Breast epithelium (tissue), 3 donors: ENCODE data around the gene REEP3.

Experiments
- POLR2A ChIP-seq: fragments of 450-650 bp; IDR thresholded peaks from one replicate; pipeline ENCODE4 v1.6.1; 2016; ENCODE audit warnings: antibody characterized with exemption, mild to moderate bottlenecking, moderate library complexity
- TF ChIP-seq, protein P1 (sequence below), 3 donors: fragments of 450-650 bp; IDR thresholded peaks; one replicate each; pipeline ENCODE4 v1.5.1; 2016 to 2017; ENCODE audit warnings: antibody characterized with exemption in 3 of 3, mild to moderate bottlenecking in 3 of 3, moderate library complexity in 3 of 3

DNA sequence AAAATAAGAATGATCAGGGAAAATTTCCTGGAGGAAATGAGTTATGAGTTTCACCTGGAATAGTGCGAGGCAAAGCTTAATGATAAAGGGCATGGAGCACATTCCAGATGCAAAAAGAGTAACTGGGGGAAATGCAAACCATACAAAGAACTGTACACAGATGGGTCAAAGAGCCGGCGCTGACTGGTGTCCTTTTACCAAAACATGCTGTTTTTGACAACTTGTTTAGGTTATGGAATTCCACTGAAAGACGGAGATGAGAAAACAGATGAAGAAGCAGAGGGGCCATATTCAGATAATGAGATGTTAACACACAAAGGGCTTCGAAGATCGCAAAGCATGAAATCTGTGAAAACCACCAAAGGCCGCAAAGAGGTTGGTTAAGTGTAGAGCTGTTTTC is 98.2 kb downstream of the REEP3 start:
- TF ChIP-seq, protein P1, sequence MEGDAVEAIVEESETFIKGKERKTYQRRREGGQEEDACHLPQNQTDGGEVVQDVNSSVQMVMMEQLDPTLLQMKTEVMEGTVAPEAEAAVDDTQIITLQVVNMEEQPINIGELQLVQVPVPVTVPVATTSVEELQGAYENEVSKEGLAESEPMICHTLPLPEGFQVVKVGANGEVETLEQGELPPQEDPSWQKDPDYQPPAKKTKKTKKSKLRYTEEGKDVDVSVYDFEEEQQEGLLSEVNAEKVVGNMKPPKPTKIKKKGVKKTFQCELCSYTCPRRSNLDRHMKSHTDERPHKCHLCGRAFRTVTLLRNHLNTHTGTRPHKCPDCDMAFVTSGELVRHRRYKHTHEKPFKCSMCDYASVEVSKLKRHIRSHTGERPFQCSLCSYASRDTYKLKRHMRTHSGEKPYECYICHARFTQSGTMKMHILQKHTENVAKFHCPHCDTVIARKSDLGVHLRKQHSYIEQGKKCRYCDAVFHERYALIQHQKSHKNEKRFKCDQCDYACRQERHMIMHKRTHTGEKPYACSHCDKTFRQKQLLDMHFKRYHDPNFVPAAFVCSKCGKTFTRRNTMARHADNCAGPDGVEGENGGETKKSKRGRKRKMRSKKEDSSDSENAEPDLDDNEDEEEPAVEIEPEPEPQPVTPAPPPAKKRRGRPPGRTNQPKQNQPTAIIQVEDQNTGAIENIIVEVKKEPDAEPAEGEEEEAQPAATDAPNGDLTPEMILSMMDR (IDR thresholded peaks at IDR 0.05) = no peak
- no peak for TF ChIP-seq POLR2A
